ENCODE results near the gene RXRA.

DNA sequence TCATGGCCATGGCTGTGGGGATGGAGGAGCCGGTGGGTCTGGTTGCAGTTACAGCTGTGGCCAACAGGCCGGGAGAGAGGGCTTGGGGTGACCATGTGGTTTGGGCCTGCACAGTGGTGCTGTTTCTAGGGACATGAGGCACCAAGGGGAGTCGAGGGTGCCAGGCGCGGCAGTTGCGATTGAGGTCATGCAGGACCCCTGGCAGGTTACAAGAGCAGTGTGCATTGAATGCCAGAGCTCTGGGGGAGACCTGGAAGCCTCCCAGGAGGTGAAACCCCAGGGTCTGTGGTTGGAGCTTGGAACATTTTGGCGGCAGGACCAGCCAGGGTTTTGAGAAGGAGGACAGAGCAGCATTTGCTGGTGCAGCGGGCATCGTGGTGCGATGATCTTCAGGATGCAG, 21.7 kb downstream of the RXRA start:
- TF ChIP-seq POLR2A (IDR thresholded peaks at IDR 0.05) (no peak), CTCF (IDR thresholded peaks at IDR 0.05) (no peak)
